GM19239 (cell line): ENCODE data around the gene GOLGA6L7.
"Not testable (repeated sequence)": the region's sequence is repeated elsewhere in the genome, so short reads cannot be mapped to it uniquely, and the experiment has no call there.

Experiments used
- DNase-seq: peaks from one replicate; pipeline ENCODE4 v3.0.0; 2011; ENCODE audit warnings: low spot score; ENCODE audit not compliant: insufficient read length
- FAIRE-seq: peaks from 2 replicates; lab custom pipeline; 2011; peaks lifted over from hg19 to GRCh38; lab: Jason Lieb, UNC

GOLGA6L7 gene

DNA sequence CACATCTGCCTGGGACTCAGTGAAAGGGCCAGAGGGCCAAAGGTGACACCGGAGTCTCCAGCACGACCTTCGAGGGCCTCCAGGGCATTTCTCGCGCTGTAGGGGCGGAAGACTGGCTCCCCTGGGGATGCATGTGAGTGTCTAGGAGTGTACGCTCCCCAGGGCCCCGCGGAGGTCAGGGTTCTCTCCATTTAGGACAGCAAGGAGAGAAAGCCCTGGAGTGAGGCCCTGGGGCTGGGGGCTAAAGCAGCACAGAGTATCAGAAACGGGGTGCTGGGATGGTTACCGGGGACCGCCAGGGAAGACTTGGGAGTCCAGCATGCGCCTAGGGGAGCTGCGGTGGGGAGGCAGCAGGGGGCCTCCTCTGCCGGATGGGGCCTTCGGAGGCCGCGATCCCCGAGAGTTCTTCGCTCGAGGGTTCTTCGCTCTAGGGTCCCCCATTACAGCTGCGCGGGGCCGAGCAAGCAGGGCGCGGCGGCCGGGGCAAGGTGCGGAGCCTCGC lies 36.7 kb upstream of the GOLGA6L7 start:
- FAIRE-seq (no peak), DNase-seq (no peak)

DNA sequence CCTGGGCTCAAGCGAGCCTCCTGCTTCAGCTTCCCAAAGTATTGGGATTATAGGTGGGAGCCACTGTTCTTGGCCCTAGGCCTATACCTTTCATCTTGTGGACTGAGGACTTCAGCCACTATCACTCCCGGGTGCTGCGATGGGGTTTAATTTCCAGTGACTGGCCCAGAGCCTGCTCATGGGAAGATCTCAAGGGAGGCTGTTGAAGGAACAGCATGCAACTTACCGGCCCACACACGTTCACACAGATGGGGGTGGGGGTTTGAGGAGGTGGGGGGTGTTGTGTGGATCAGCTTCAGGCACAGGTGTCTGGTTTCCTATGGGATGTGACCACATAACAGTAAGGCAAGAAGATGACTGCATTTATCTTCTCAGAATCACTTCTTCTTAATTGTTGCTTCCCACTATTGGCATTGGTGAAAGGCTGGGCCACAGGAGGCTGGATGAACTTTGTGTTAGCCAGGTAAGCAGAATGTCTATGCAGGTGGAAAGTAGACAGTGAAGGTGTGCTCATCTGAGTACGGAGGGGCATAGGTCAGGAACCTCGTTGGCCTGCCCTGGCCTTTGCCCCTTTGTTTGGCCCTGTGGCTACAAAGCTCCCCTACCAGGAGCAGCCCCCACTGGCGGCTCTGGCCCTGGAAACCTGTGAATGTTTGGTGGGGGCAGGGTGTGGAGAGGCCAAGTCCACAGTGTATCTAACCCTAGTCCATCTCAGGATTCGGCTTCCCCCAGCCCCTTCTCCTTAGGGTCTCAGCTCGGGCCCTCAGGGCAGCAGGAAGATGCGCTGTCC lies 35.9 kb upstream of the GOLGA6L7 start:
- no peak for FAIRE-seq
- DNase-seq: no peak

DNA sequence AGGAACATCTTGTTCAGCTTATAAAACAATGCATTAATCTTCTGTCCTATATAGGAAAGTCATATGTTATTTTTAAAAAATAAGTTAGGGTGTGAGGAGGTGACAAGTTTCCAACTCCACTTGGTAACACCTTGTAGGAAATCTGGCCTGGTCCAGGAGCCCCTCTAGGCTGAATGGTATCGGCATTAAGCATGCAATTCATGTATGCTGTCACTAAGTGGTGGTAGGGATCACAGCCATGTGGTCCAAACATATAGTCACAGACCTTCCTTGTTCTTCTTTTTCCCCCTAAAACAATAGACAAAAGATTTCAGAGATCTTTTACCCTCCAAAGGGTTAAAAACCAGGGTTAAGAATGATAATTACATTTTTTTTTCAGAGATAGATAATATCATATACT lies 33.2 kb upstream of the GOLGA6L7 start:
- FAIRE-seq: no peak

DNA sequence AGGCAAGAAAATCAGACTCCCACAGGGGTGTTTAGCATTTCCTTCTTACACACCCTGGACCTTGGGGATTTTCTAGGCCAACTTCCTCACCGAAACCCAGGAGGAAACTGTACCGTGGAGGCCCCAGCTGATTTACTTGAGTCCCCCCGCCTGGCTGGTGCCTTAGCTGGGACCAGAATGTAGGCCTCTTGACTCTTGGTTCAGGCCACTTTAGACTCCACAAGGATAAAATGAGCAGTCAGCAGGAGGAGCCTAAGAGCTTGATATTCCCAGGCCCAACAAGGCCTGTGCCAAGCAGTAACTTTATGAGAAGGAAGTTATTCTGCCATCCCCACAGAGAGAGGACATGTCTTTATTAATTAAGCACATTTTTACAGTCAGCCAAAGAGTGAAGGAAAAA lies 32.7 kb upstream of the GOLGA6L7 start:
- DNase-seq (no peak), FAIRE-seq (no peak)

More for the DNA sequence above, 33.2 kb upstream of the GOLGA6L7 start:
- DNase-seq: no peak

DNA sequence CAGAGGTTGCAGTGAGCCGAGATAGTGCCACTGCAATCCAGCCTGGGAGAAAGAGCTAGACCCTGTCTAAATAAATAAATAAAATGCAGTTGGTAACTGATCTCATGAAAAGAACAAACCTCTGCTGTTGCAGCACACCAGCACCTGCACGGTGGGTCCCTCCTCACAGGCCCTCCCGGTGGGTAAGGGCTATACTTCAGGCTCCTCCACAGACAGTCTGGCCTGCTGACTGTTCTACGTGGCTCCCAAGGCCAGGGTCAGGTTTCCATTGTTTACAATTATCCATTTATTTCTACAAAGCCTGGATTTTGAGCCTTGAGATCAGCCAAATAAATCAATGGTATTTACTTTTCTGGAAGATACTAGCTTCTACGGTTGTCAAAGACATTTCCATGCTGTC lies 32.2 kb upstream of the GOLGA6L7 start:
- FAIRE-seq (no peak), DNase-seq (no peak)

DNA sequence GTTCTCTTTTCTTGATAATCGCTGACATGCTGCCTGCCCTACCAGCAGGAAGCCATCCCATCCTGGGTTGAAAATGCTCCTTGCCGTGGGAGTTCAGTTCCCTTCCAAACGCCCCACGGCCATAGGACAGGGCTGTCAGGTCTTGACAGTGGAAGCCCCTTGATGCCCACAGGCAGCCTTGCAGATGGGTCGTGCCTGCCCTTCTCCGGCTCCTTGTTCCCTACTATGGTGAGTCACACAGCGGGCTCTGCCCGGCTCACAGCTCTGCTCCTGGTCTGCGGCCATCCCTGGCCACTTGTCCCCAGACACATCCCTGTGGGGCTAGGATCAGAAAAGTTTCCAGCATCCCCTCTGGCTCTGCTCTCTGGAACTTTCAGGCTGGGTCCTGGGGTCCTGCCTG lies 31.1 kb upstream of the GOLGA6L7 start:
- no peak for FAIRE-seq

DNA sequence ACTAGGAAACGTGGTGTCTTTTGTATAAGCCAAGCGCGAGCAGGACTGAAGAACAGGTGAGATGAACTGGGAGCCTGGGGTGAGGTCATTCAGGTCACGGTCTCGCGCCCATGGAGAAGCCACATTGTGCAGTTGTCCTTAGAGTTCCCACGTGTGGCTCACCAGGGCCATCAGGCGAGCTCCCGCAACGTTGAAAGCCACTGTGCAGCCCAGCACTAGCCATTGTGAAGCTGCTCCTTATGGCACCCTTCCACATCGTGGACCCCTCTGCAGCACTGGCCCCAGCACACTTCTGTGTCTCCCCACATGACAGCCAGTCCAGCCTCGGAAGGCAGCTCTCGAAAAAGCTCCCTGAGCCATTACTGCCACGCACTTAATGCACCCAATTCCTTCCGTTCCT lies 29.8 kb upstream of the GOLGA6L7 start:
- DNase-seq (no peak), FAIRE-seq (no peak)

More for the DNA sequence above, 31.1 kb upstream of the GOLGA6L7 start:
- no peak for DNase-seq

DNA sequence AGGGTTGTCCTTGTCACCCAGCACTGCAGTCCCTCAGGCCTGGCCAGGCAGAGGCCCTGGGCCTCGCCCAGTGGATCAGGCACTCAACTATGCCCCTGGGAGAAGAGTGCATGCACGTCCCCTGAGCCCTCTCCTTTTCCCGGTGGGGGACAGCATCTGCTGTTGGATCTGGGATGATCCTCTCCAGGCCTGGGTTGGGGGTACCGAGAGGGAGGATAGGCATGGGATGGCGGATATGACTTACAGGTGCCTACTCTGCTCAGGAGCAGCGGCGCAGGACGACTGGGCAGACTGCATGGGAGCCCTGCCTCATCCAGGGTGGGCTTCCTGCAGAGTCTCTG lies 28.4 kb upstream of the GOLGA6L7 start:
- no peak for DNase-seq
- no peak for FAIRE-seq

DNA sequence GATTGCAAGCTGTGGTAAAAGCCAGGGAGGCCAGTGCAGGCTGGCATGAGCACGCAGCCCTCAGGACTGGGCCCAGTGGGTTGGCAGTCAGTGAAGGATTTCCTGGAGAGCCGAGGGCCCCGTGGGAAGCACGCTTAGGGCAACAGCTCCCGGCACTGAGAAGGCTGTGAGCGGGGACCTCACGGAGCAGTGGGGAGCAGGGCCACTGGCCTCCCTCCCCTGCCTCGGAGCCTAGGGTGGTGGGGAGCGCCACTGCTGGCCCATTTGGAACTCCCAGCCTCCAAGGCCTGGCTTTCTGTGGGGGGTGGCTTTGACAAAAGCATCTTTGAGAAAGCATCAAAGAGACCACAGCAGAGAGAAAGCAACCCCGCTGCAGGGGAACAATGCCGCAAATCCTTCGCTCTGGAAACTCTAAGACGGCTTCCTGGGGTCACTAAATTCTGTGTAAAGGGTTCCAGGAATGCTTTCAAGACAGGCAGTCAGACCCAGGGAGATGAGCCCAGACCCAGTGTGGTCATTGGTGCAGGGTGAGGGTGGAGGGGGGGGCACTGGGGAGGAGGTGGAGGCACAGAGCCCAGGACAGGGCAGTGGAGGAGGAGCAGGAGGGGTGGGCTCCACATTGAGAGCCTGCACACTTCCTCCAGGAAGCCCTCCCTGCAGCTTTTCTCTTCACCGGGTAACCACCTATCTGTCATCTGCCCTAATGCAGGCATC lies 27.8 kb upstream of the GOLGA6L7 start:
- no peak for DNase-seq
- FAIRE-seq: no peak

DNA sequence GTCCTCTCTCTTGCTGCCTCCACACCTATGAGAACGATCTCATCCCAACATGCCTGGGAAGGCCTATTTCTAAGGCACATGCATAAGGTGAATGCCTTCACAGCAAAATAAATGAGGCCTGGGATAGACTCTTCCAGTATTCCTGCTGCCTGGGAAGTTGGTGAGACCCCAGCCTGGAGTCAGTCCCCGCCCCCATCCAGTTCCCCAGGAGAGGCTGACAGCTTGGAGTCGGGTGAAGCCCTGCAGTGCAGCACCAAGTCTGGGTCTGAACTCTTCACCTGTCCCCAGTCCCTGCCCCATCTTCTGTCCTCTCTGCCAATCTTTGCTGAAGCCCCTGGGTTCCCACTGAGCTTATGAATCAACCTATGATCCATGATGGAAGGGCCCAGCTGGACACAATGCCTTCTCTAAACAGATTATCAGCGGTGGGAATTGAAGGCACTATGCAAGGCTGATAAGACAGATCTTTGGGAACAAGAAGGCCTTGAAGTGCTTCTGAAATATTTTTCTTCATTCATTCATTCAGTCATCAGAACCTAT lies 27.1 kb upstream of the GOLGA6L7 start:
- no peak for FAIRE-seq
- DNase-seq: no peak

DNA sequence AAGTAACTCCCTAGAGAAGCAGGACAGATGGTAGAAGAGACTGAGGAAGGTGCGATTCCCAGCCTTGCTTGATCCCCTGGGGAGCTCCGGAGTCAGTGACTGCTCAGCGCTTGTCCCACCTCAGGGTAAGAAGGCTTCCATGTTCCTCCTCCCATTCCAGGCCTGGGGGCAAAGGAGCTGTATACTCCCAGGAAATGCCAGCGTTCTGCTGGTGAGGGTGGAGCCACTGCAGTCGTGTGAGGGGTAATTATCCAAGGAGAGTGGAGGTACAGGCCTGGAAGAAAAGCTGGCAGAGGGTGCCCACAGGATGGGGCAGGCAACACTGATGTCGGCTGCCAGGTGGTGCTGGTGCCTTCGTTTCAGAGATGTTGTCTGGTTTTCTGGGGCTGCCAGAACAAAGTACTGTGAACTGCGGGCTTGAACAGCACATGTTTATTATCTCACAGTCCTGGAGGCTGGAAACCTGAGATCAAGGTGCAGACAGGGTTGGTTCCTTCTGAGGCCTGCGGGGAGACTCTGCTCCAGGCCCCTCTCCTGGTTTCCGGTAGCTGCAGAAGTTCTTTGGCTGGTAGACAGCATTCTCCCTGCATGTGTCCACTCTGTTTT lies 25.2 kb upstream of the GOLGA6L7 start:
- DNase-seq (no peak), FAIRE-seq (no peak)

DNA sequence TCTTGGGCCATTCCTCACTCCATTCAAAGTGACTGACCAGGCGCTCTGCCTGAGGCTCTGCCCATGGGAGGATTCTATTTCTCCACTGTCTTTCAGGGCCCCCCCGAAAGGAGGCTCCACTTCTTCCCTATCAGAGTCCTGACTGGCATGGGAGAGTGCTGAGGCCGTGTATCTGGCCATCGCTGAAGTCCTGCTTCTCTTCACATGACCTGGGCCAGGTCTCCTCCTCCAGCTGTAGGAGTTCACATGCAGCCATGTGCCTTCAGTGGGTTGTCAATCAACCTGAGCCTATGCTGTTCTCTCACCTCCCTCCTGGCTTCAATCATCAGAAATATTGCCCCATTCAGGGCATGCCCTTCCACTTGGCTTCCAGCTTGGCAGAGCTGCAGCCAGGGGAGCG lies 24.6 kb upstream of the GOLGA6L7 start:
- DNase-seq (no peak), FAIRE-seq (no peak)

DNA sequence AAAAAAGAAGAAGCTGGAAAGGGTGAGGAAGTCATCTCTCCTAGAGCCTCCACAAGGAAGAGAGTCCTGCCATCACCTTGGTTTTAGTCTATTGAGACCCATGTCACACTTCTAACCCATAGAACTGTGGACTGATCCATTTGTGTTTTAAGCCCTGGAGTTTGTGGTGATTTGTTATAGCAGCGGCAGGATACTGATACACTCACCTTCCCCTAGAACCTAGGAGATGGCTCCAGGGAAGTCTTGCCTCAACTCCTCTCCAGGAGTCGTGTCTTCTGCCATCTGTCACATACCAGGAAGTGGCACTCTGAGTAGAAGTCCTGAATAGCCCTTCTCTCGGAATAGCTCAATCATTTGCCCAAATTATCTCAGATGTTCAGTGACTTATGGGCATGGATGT lies 22.7 kb upstream of the GOLGA6L7 start:
- no peak for FAIRE-seq

DNA sequence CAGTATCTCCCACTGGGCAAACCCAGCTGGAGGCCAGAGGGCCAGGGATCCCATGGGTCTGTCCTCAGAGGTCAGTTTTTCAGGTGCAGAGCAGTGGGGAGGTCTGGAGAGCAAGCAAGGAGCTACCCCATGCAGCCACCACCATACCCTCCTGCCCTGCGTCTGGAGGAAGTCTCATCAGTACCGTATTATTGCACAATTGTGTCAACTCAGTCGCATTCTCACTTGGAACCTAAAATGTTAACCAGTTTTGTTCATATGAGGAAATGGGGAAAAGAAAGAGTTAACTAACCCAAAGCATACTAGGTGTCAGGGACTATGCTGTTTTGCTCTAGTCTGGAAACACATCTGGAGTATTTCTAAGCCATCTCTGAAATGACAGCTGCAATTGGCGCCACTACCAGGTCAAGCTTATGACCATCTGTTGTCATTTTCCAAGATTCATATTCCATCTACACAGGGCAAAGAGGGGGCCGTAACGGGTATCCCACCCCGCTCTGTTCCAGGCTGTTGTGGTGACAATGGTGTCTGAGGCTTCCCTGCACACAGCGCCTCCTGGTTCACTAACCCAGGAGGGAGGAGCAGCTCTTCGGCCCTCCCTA lies 20.4 kb upstream of the GOLGA6L7 start:
- FAIRE-seq (no peak), DNase-seq (no peak)

More for the DNA sequence above, 22.7 kb upstream of the GOLGA6L7 start:
- no peak for DNase-seq

DNA sequence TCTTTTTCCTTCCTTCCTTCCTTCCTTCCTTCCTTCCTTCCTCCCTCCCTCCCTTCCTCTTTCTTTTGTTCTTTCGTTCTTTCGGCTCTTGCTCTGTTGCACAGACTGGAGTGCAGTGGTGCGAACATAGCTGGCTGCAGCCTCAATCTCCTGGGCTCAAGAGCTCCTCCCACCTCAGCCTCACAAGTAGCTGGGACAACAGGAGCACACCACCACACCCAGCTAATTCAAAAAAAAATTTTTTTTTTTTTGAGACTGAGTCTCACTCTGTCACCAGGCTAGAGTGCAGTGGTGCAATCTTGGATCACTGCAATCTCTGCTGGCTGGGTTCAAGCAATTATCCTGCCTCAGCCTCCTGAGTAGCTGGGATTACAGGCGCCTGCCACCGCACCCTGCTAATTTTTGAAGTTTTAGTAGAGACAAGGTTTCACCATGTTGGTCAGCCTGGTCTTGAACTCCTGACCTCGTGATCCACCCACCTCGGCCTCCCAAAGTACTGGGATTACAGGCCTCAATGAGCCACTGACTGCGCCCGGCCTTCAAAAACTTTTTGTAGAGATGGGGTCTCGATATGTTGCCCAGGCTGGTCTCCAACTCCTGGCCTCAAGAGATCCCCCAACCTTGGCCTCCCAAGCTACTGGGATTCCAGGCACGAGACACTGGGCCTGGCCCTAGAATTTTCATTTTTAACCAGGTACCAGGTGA lies 13.3 kb upstream of the GOLGA6L7 start:
- DNase-seq, FAIRE-seq: not testable (repeated sequence)

DNA sequence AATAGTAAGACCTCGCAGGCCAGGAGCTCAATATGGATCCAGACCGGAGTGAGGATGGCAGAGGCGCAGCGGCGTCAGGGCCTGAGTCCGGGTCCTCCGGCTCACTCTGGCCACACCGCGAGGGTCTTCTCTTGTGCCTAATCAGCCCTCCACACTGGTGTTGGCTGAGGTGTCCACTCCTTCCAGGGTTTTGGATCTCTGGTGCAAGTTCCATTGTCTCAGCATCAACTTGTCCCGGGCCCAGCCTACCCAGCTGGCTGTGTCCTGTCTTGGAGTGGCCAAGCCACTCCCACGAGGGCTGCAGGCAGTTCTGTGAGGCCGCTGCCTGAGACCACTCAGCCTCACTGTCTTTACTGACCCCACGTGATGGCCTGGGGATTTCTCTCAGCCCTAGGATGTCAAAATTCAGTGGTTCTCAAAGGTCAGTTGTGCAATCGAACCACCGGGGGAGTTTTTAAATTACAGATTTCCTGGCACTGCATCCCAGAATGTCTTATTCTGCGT lies 12.6 kb upstream of the GOLGA6L7 start:
- no peak for DNase-seq

DNA sequence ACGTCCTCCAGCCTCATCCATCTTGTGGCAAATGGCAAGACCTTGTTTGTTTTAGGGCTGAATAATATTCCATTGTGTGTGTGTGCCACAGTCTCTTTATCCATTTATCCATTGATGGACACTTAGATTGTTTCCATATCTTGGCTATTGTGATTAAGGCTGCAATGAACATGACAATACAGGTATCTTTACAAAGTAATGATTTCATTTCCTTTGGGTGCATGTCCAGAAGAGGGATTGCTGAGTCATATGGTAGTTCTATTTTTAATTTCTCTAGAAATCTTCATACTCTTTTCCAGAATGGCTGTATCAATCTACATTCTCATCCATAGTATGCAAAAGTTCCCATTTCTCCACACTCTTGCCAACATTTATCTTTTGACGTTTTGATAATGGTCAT lies 6.1 kb upstream of the GOLGA6L7 start:
- not testable (repeated sequence) for DNase-seq, FAIRE-seq

More for the DNA sequence above, 12.6 kb upstream of the GOLGA6L7 start:
- no peak for FAIRE-seq

DNA sequence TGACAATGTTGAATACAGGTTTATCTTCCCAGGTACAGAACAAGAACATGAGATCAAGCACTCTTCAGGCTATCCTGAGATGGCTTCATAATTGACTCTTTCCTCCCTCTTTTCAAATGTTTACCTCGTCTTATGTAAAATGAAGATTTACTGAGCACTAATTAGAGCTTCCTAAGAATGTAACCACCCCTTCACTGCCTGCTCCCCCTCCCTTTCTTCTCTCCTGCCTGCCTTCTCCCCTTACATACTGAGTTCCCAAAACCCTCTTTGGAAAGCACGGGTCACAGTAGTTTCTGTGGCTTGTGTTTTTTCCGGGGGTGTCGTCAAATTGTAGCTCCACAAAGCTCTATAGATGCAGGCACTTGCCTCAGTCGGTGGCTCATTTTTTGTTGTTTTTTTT lies 5.2 kb upstream of the GOLGA6L7 start:
- FAIRE-seq, DNase-seq: not testable (repeated sequence)

DNA sequence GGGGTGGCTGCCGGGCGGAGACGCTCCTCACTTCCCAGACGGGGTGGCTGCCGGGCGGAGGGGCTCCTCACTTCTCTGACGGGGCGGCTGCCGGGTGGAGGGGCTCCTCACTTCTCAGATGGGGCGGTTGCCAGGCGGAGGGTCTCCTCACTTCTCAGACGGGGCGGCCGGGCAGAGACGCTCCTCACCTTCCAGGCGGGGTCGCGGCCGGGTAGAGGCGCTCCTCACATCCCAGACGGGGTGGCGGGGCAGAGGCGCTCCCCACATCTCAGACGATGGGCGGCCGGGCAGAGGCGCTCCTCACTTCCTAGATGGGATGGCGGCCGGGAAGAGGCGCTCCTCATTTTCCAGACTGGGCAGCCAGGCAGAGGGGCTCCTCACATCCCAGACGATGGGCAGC lies 1.3 kb upstream of the GOLGA6L7 start:
- DNase-seq, FAIRE-seq: not testable (repeated sequence)

DNA sequence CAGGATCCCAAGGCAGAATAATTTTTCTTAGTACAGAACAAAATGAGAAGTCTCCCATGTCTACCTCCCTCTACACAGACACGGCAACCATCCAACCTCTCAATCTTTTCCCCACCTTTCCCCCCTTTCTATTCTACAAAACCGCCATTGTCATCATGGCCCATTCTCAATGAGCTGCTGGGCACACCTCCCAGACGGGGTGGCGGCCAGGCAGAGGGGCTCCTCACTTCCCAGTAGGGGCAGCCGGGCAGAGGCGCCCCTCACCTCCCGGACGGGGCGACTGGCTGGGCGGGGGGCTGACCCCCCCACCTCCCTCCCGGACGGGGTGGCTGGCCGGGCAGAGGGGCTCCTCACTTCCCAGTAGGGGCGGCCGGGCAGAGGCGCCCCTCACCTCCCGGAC lies 827 bp upstream of the GOLGA6L7 start:
- not testable (repeated sequence) for FAIRE-seq, DNase-seq
